ENCODE results near the gene SLC2A9. TPM values are rescaled to one million over a fixed set of nuclear protein-coding genes. Genes with fewer than 3 reads are reported as not detected.

Gene SLC2A9
- total RNA-seq, 1 donor from 2014 or later, result 6.2 TPM

DNA sequence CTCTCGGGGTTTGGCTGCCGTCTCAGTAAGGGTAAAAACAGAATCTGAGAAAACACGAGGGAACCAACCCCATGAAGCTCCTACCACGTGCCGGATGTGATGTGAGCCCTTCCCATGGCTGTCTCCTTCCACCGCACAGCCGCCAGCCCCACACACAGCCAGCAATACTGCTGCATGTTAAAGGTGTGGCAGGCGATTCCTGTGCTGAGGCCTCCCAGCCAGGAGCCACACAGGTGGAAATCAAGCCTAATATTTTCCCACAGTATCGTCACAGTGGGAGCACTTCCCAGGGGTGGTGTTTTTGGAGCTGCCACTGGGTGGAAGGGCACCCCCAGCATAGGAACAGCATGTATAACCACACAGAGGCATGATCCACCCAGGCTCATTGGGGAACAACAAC is 77.5 kb downstream of the SLC2A9 start:
- no peaks in the 10 kb centered on the region for H3K4me1 ChIP-seq
- intact Hi-C loops (cut with DNase I), result no loop called here
- no peaks in the 10 kb centered on the region for H3K27me3 ChIP-seq
- DNase-seq (ENCODE audit: low spot score in 2 of 2), result no peak
- H3K9me3 ChIP-seq, result no peaks in the 10 kb centered on the region
- no peak overlapping the region for H3K4me3 ChIP-seq
- H3K27ac ChIP-seq, result no peak overlapping the region
- TF ChIP-seq, protein P1, sequence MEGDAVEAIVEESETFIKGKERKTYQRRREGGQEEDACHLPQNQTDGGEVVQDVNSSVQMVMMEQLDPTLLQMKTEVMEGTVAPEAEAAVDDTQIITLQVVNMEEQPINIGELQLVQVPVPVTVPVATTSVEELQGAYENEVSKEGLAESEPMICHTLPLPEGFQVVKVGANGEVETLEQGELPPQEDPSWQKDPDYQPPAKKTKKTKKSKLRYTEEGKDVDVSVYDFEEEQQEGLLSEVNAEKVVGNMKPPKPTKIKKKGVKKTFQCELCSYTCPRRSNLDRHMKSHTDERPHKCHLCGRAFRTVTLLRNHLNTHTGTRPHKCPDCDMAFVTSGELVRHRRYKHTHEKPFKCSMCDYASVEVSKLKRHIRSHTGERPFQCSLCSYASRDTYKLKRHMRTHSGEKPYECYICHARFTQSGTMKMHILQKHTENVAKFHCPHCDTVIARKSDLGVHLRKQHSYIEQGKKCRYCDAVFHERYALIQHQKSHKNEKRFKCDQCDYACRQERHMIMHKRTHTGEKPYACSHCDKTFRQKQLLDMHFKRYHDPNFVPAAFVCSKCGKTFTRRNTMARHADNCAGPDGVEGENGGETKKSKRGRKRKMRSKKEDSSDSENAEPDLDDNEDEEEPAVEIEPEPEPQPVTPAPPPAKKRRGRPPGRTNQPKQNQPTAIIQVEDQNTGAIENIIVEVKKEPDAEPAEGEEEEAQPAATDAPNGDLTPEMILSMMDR (IDR thresholded peaks at IDR 0.05), result no peak
- H3K36me3 ChIP-seq, result no peaks in the 10 kb centered on the region

DNA sequence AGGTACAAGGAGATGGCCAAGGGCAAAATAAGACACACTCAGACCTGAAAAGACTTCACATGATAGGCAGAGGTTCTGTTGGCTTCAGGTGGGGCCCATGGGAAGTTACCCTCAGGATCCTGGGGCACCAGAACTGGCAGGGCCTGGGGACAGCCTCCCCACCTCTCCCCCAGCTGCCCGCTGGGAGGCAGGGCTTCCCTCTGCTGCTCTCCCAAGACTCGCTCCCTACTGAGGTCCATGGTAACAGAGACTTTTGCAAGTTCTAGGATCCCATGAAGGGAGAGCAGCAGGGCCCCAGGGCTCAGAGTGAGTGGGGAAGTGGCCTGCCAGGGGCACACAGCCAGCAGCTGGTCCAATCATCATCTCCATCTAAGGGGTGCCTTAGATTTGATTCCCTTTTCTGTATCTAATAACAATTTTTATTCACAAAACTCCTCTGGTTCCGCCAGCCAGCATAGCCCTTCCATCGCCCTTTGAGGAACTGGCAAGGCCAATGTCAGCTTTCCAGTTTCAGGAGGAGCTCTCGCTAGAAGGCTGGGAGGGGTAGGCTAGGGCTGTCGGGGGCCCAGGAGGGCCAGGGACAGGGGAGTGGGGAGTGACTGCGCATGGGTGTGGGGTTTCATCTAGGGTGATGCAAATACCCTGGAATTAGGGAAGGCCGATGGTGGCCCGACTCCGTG is 78.2 kb downstream of the SLC2A9 start:
- DNase-seq (ENCODE audit: low spot score in 2 of 2), result no peak
- TF ChIP-seq, protein P1 (IDR thresholded peaks at IDR 0.05), result no peak
- H3K4me3 ChIP-seq, result no peak overlapping the region
- no peak overlapping the region for H3K27ac ChIP-seq
- no peaks in the 10 kb centered on the region for H3K36me3 ChIP-seq
- no peaks in the 10 kb centered on the region for H3K9me3 ChIP-seq
- H3K27me3 ChIP-seq, result no peaks in the 10 kb centered on the region
- H3K4me1 ChIP-seq, result no peaks in the 10 kb centered on the region
- intact Hi-C loops (cut with DNase I), result no loop called here

DNA sequence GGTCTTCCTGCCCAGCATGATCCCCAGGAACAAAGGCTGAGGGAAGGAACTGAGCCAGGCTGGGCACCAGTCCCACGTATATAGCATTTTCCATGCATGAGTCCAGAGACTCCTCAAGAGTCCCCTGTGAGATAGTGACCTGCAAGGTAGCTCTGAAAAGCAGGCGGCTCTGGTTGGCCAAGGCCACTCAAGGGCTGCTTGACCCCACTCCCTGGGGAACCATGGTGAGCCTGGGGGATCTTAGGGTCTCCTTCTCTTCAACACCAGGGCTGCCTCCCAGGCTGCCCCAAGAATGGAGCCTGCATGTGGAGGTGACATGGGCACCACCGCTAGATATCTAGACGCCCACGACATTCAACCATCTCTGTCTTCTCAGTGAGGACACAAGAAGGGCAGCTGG is 79.2 kb downstream of the SLC2A9 start:
- H3K4me1 ChIP-seq, result no peaks in the 10 kb centered on the region
- DNase-seq (ENCODE audit: low spot score in 2 of 2), result no peak
- no peak overlapping the region for H3K27ac ChIP-seq
- intact Hi-C loops (cut with DNase I), result no loop called here
- TF ChIP-seq, protein P1 (IDR thresholded peaks at IDR 0.05), result no peak
- no peaks in the 10 kb centered on the region for H3K36me3 ChIP-seq
- no peak overlapping the region for H3K4me3 ChIP-seq
- H3K9me3 ChIP-seq, result no peaks in the 10 kb centered on the region
- no peaks in the 10 kb centered on the region for H3K27me3 ChIP-seq

DNA sequence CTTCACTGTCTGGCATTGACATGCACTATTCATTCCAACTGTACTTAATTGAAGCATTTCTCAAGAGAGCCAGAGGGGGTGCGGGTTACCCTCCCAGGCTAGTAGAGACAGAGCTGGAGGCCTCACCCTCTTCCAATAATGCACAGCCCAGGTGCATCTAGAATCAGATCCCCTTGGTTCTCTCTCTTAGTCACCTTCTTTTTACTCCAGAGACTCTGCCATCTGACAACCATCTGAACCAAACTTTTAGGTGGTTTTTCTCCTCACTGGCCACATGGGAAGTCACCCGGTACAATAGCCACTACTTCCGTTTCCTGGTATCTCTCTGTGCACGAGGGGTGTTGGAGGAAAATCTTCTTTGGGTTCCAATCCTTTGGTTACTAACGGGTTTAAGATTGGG is 81.3 kb downstream of the SLC2A9 start:
- Histone ChIP-seq H3K4me1 (no peaks in the 10 kb centered on the region), H3K4me3 (no peak overlapping the region), H3K36me3 (no peaks in the 10 kb centered on the region), H3K27me3 (no peaks in the 10 kb centered on the region), H3K27ac (no peak overlapping the region), H3K9me3 (no peaks in the 10 kb centered on the region)
- intact Hi-C loops (cut with DNase I), result no loop called here
- TF ChIP-seq, protein P1 (IDR thresholded peaks at IDR 0.05), result no peak
- DNase-seq (ENCODE audit: low spot score in 2 of 2), result no peak

DNA sequence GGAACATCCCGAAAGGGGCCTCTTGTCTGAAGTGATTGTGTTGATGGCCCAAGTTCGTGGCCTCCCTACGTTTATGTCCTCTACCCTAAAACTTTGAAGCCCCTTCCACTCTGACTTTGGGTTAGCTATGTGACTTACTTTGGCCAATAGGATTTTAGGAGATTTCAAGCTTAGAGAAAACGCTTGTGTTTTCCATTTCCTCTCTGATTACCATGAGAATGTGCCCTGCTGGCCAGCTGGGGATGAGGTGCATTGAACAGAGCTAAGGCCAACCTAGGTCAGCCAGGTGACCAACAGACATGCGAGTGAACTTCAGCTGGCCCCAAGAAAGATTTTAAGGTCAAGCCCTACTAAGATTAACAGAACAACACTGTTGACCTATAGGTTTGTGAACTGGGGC is 82.4 kb downstream of the SLC2A9 start:
- no peak overlapping the region for H3K27ac ChIP-seq
- H3K4me1 ChIP-seq, result no peaks in the 10 kb centered on the region

More for the DNA sequence above, 82.4 kb downstream of the SLC2A9 start:
- DNase-seq (ENCODE audit: low spot score in 2 of 2), result peak in 1 of 2 donors; percentile 41
- intact Hi-C loops (cut with DNase I), result no loop called here
- Histone ChIP-seq H3K27me3 (no peaks in the 10 kb centered on the region), H3K36me3 (no peaks in the 10 kb centered on the region), H3K9me3 (no peaks in the 10 kb centered on the region), H3K4me3 (no peak overlapping the region)
- TF ChIP-seq, protein P1 (IDR thresholded peaks at IDR 0.05), result no peak
